Mucosa of rectum (tissue), 2 donors: ENCODE measurements around the gene PPP1R1B.
A peak's percentile ranks its signal among the peaks of the same experiment; 100 is the strongest.

Experiments used
- H3K27ac ChIP-seq, 2 donors: one replicate each; pipeline ENCODE4 v1.7.0; 2013; ENCODE audit warnings: inconsistent platforms in 2 of 2, low read depth in 2 of 2, low read length in 2 of 2
- H3K27me3 ChIP-seq, 2 donors: one replicate each; pipeline ENCODE4 v1.7.0; 2013; ENCODE audit warnings: low read length in 2 of 2; ENCODE audit not compliant: control insufficient read depth in 2 of 2, insufficient read depth in 2 of 2
- H3K36me3 ChIP-seq, 2 donors: one replicate each; pipeline ENCODE4 v1.7.0; 2013; ENCODE audit warnings: low read length in 2 of 2; ENCODE audit not compliant: control insufficient read depth in 2 of 2, insufficient read depth in 2 of 2
- H3K4me1 ChIP-seq, 2 donors: one replicate each; pipeline ENCODE4 v1.7.0; 2013; ENCODE audit warnings: low read length in 2 of 2, mild to moderate bottlenecking in 1 of 2; ENCODE audit not compliant: control insufficient read depth in 2 of 2, insufficient read depth in 2 of 2
- H3K4me3 ChIP-seq, 2 donors: one replicate each; pipeline ENCODE4 v1.7.0; 2013; ENCODE audit warnings: low read length in 2 of 2
- H3K9ac ChIP-seq, 2 donors: one replicate each; pipeline ENCODE4 v1.7.0; 2013; ENCODE audit warnings: low read length in 2 of 2, low read depth in 1 of 2, mild to moderate bottlenecking in 1 of 2
- H3K9me3 ChIP-seq, 2 donors: one replicate each; pipeline ENCODE4 v1.7.0; 2013; ENCODE audit warnings: low read length in 2 of 2; ENCODE audit not compliant: control insufficient read depth in 2 of 2
- donor health status: healthy.
- donor health status: Normal muscosa, but diverticular disease.

Gene PPP1R1B

GRCh38 chr17:39675390-39676082, 48.8 kb downstream of the PPP1R1B start:
- peaks cover 0 to 6% of the 10 kb centered on the region in 2 donors for H3K36me3 ChIP-seq
- H3K4me3 ChIP-seq, result no peak overlapping the region
- peak overlapping the region; percentile 68 to 90 for H3K27ac ChIP-seq
- H3K27me3 ChIP-seq, result peaks cover 0 to 3% of the 10 kb centered on the region in 2 donors
- peaks cover 62 to 66% of the 10 kb centered on the region in 2 donors for H3K4me1 ChIP-seq
- H3K9me3 ChIP-seq, result no peaks in the 10 kb centered on the region
- H3K9ac ChIP-seq, result peak overlapping the region; percentile 32 to 70

GRCh38 chr17:39676198-39676819, 49.6 kb downstream of the PPP1R1B start:
- Histone ChIP-seq H3K27ac (peak overlapping the region; percentile 68 to 90), H3K4me3 (no peak overlapping the region), H3K27me3 (no peaks in the 10 kb centered on the region), H3K4me1 (peaks cover 60 to 66% of the 10 kb centered on the region in 2 donors), H3K9me3 (no peaks in the 10 kb centered on the region), H3K36me3 (peaks cover 0 to 10% of the 10 kb centered on the region in 2 donors), H3K9ac (peak overlapping the region; percentile 9 to 63)

GRCh38 chr17:39677072-39677471, 50.3 kb downstream of the PPP1R1B start:
- peak overlapping the region in 1 of 2 donors; percentile 90 for H3K27ac ChIP-seq
- H3K4me1 ChIP-seq, result peaks cover 53 to 58% of the 10 kb centered on the region in 2 donors
- H3K9ac ChIP-seq, result no peak overlapping the region
- H3K27me3 ChIP-seq, result no peaks in the 10 kb centered on the region
- no peaks in the 10 kb centered on the region for H3K9me3 ChIP-seq
- peaks cover 0 to 10% of the 10 kb centered on the region in 2 donors for H3K36me3 ChIP-seq
- H3K4me3 ChIP-seq, result no peak overlapping the region

- Histone ChIP-seq H3K27me3 (no peaks in the 10 kb centered on the region), H3K4me1 (peaks cover 47 to 55% of the 10 kb centered on the region in 2 donors)
These were observed 51.0 kb downstream of the PPP1R1B start for GRCh38 chr17:39677542-39678339.

GRCh38 chr17:39678340-39679116, 51.8 kb downstream of the PPP1R1B start:
- H3K9me3 ChIP-seq, result no peaks in the 10 kb centered on the region
- peak overlapping the region; percentile 48 to 54 for H3K9ac ChIP-seq
- H3K27me3 ChIP-seq, result no peaks in the 10 kb centered on the region
- peaks cover 47 to 55% of the 10 kb centered on the region in 2 donors for H3K4me1 ChIP-seq
- H3K36me3 ChIP-seq, result peaks cover 2 to 13% of the 10 kb centered on the region in 2 donors
- H3K27ac ChIP-seq, result peak overlapping the region; percentile 82 to 90
- H3K4me3 ChIP-seq, result peak overlapping the region in 1 of 2 donors; percentile 12

More at GRCh38 chr17:39677542-39678339, 51.0 kb downstream of the PPP1R1B start:
- Histone ChIP-seq H3K36me3 (peaks cover 0 to 10% of the 10 kb centered on the region in 2 donors), H3K9me3 (no peaks in the 10 kb centered on the region), H3K4me3 (no peak overlapping the region), H3K9ac (peak overlapping the region; percentile 48 to 54), H3K27ac (peak overlapping the region; percentile 82 to 90)

GRCh38 chr17:39679521-39680192, 52.9 kb downstream of the PPP1R1B start:
- Histone ChIP-seq H3K4me1 (peaks cover 43 to 51% of the 10 kb centered on the region in 2 donors), H3K27me3 (no peaks in the 10 kb centered on the region), H3K9me3 (no peaks in the 10 kb centered on the region), H3K4me3 (no peak overlapping the region), H3K27ac (peak overlapping the region; percentile 82 to 90), H3K9ac (peak overlapping the region; percentile 32 to 54), H3K36me3 (peaks cover 10 to 20% of the 10 kb centered on the region in 2 donors)

GRCh38 chr17:39683295-39683939, 56.7 kb downstream of the PPP1R1B start:
- Histone ChIP-seq H3K4me3 (no peak overlapping the region), H3K36me3 (peaks cover 12 to 25% of the 10 kb centered on the region in 2 donors), H3K9me3 (no peaks in the 10 kb centered on the region), H3K27me3 (no peaks in the 10 kb centered on the region), H3K9ac (no peak overlapping the region), H3K27ac (no peak overlapping the region), H3K4me1 (peaks cover 24 to 27% of the 10 kb centered on the region in 2 donors)

GRCh38 chr17:39684369-39685192, 57.8 kb downstream of the PPP1R1B start:
- Histone ChIP-seq H3K4me3 (no peak overlapping the region), H3K4me1 (peaks cover 21 to 25% of the 10 kb centered on the region in 2 donors), H3K27ac (no peak overlapping the region), H3K27me3 (no peaks in the 10 kb centered on the region), H3K9ac (no peak overlapping the region), H3K36me3 (peaks cover 12 to 25% of the 10 kb centered on the region in 2 donors), H3K9me3 (no peaks in the 10 kb centered on the region)
